ENCODE results near the gene BAZ2B.
"Not testable (repeated sequence)": the region's sequence is repeated elsewhere in the genome, so short reads cannot be mapped to it uniquely, and the experiment has no call there.

The BAZ2B gene

DNA sequence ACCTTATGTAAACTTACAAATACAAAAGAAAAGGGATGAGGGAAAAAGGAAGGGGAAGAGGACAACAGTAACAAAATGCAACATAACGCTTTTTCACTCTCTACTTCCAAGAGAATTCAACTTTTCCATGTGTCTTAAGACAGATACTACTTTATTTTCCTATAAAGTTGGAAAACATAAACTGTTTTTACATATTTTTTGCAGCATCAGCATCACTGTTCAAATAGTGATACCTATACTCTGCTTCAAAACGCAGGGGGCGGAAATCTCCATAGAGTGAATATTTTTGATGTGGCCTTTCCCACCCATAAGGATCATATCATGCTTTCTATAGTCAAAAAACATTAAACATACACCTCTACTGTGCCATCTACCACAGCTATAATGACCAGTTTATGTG, 77.5 kb downstream of the BAZ2B start:
- TF ChIP-seq, protein P1, sequence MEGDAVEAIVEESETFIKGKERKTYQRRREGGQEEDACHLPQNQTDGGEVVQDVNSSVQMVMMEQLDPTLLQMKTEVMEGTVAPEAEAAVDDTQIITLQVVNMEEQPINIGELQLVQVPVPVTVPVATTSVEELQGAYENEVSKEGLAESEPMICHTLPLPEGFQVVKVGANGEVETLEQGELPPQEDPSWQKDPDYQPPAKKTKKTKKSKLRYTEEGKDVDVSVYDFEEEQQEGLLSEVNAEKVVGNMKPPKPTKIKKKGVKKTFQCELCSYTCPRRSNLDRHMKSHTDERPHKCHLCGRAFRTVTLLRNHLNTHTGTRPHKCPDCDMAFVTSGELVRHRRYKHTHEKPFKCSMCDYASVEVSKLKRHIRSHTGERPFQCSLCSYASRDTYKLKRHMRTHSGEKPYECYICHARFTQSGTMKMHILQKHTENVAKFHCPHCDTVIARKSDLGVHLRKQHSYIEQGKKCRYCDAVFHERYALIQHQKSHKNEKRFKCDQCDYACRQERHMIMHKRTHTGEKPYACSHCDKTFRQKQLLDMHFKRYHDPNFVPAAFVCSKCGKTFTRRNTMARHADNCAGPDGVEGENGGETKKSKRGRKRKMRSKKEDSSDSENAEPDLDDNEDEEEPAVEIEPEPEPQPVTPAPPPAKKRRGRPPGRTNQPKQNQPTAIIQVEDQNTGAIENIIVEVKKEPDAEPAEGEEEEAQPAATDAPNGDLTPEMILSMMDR (IDR thresholded peaks at IDR 0.05): no peak
- no peak for DNase-seq (ENCODE audit: low spot score)
- no peak overlapping the region for H3K27ac ChIP-seq

DNA sequence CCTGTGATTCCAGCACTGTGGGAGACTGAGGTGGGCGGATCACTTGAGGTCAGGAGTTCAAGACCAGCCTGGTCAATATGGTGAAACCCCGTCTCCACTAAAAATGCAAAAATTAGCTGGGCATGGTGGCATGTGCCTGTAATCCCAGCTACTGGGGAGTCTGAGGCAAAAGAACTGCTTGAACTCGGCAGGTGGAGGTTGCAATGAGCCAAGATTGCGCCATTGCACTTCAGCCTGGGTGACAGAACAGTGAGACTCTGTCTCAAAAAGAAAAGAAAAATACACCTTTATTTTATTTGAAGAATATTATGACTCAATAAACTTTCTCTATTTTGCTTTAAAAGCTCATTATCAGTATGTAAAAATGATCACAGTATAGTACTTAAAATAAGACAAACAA, 81.1 kb downstream of the BAZ2B start:
- H3K27ac ChIP-seq; H3K4me3 ChIP-seq; DNase-seq (ENCODE audit: low spot score): not testable (repeated sequence)

More for the DNA sequence above, 77.5 kb downstream of the BAZ2B start:
- H3K4me3 ChIP-seq: no peak overlapping the region

DNA sequence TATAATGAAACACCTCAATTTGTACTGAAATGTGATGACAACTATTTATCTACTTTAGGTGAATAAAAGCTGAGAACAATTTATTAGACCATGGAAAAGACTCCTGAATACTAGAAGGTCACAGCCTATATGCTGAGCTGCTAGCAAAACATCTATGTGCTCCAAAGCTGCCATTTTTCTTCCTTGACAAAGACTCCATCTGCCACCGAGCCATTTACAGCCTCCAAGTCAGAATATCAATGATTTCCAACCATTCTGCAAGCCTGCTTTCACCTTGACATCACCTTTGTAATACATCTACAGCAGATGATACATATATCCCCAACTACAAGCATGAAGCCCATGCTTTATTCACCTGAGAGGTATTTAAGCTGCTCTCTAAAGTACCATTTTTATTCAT, 84.9 kb downstream of the BAZ2B start:
- H3K4me3 ChIP-seq: no peak overlapping the region
- no peak for DNase-seq (ENCODE audit: low spot score)
- no peak overlapping the region for H3K27ac ChIP-seq
- TF ChIP-seq, protein P1 (IDR thresholded peaks at IDR 0.05): no peak

DNA sequence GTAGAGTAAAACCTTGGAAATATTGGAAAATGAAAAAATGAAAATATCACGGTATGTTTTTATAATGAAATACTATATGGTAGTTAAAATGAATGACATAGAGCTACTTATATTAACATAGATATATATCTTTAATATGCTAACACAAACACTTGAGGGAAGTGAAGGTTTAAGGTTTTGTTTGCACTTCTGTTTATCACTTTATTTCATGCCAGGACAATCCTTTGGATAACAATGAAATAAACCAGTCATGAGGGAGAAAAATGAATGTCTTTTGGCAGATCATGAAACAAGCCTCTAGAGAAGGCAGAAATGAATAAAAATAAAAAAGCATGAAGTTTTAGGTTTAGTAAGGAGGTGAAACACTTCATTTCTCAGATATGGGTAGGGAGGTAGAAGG, 89.9 kb downstream of the BAZ2B start:
- TF ChIP-seq, protein P1 (IDR thresholded peaks at IDR 0.05): no peak
- H3K4me3 ChIP-seq: no peak overlapping the region
- no peak for DNase-seq (ENCODE audit: low spot score)
- no peak overlapping the region for H3K27ac ChIP-seq

DNA sequence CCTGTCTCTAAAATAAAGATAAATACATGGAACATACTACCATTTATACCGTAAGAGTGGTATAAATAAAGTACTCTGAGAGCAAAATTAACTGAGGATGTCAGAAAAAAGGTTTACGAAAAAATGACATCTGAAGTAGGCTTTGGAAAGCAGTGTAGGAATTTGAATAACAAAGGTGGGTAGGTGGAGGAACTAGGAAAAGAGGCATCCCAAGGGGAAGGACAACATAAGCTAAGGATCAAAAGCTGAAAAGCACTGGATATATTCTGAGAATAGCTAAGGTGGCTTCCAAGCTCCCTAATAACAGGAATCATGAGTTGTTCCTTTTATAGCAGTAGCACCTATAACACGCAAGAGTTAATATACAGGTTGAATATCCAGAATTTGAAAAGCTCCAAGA, 91.3 kb downstream of the BAZ2B start:
- DNase-seq (ENCODE audit: low spot score): no peak
- Histone ChIP-seq H3K27ac (no peak overlapping the region), H3K4me3 (no peak overlapping the region)
- TF ChIP-seq, protein P1 (IDR thresholded peaks at IDR 0.05): no peak

DNA sequence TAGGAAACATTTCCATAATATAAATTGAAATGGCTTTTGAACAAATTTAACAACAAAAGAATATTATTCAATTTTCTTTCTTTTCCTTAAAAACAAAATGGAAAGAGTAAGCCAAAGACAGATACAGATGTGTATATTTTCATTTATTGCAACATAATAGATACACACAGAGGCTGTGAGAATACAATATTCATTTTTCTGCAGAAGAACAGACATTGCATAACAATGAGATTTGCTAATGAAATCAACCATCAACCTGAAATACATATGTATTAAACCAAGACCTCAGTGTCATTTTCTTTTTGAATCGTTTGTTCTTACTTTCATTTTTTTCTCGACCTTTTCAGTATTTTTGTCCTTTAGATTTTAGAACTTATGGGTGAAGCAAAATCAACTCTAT, 95.1 kb downstream of the BAZ2B start:
- TF ChIP-seq, protein P1 (IDR thresholded peaks at IDR 0.05): no peak
- no peak for DNase-seq (ENCODE audit: low spot score)
- no peak overlapping the region for H3K27ac ChIP-seq
- H3K4me3 ChIP-seq: no peak overlapping the region

DNA sequence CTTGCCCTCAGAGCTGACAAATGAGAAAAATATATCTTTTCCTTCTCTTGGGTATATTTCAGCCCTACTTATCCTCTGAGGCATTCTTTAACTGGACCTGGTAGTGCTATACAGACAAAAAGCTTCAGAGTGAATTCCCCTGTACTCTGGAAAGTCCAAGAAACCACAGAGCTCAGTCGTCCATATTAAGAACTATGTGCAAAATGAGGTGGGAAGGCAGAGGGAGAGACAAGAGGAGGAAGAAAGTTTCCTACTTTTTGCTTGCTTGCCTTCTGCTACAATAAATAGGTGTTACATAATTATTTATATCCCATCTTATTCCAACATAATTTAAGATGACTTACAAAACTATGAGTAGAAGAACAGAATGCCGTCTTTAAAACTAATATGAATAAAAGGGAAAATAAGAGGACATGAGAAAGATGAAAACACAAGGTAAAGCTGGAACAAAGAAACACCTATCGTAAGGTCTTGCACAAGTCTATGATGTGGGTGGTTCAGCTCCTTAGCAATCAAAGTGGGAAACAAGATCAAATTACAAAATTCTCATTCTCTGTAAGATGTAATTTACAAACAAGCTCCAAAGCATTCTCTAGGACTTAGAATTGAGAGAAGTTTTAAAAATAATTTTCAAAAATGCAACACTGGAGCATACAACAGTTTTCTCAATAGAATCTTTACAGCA, 97.9 kb downstream of the BAZ2B start:
- H3K27ac ChIP-seq: no peak overlapping the region
- H3K4me3 ChIP-seq: no peak overlapping the region
- TF ChIP-seq, protein P1 (IDR thresholded peaks at IDR 0.05): no peak
- DNase-seq (ENCODE audit: low spot score): no peak
